Caco-2 (cell line): Measurements from ENCODE around the gene UBAP2. TPM values are rescaled to one million over a fixed set of nuclear protein-coding genes. Genes with fewer than 3 reads are reported as not detected.

ENCODE experiments used
- BruUV-seq: library from RNA; stranded (reverse); fragments of 400-500 nt; replicated peaks from 2 replicates; lab custom pipeline; 2021; lab: Mats Ljungman, UMichigan
- CTCF ChIA-PET: fragments of 300-600 bp; sonication (Branson Sonifier 250); formaldehyde crosslinking; loops from one replicate; lab custom pipeline; 2022; ENCODE audit warnings: antibody characterized with exemption; lab: Charles Lee
- POLR2A ChIA-PET: fragments of 300-600 bp; sonication (Branson Sonifier 250); formaldehyde crosslinking; loops from one replicate; lab custom pipeline; 2022; ENCODE audit warnings: antibody characterized with exemption; lab: Charles Lee
- DNase-seq, 2 experiments: peaks; one replicate each; pipeline versions ENCODE4 v3.0.0 to v3.0.0-alpha.2; 2020 to 2022
- H3K27me3 ChIP-seq: replicated peaks from 2 replicates; pipeline ENCODE4 v1.6.0; 2011; ENCODE audit warnings: low read length; ENCODE audit not compliant: control insufficient read depth, insufficient read depth
- H3K36me3 ChIP-seq: 2 replicates; pipeline ENCODE4 v1.5.1; 2011; ENCODE audit warnings: low read length; ENCODE audit not compliant: control insufficient read depth, insufficient read depth
- H3K4me1 ChIP-seq: fragments of 250-450 bp; sonication (Bioruptor Pico); 2 replicates; pipeline ENCODE4 v1.5.1; 2020; ENCODE audit warnings: mild to moderate bottlenecking
- H3K4me3 ChIP-seq: 2 replicates; pipeline ENCODE4 v1.5.1; 2011; ENCODE audit warnings: low read depth, mild to moderate bottlenecking, control low read depth, low read length
- H3K9me3 ChIP-seq: fragments of 250-450 bp; sonication (Bioruptor Pico); 2 replicates; pipeline ENCODE4 v1.5.1; 2020; ENCODE audit warnings: mild to moderate bottlenecking, moderate library complexity
- H3K27ac Mint-ChIP-seq: one replicate; pipeline ENCODE4 v1.8.0; 2022; ENCODE audit warnings: mixed read lengths; ENCODE audit not compliant: unreplicated experiment
- H3K27me3 Mint-ChIP-seq: one replicate; pipeline ENCODE4 v1.8.0; 2022; ENCODE audit warnings: mixed read lengths; ENCODE audit not compliant: insufficient read depth, unreplicated experiment
- H3K36me3 Mint-ChIP-seq: one replicate; pipeline ENCODE4 v1.8.0; 2022; ENCODE audit warnings: mild to moderate bottlenecking, mixed read lengths; ENCODE audit not compliant: insufficient read depth, unreplicated experiment
- H3K4me1 Mint-ChIP-seq: one replicate; pipeline ENCODE4 v1.8.0; 2022; ENCODE audit warnings: low read depth, mixed read lengths; ENCODE audit not compliant: unreplicated experiment
- H3K4me3 Mint-ChIP-seq: one replicate; pipeline ENCODE4 v1.8.0; 2022; ENCODE audit warnings: mild to moderate bottlenecking, moderate library complexity, mixed read lengths; ENCODE audit not compliant: unreplicated experiment
- H3K9me3 Mint-ChIP-seq: one replicate; pipeline ENCODE4 v1.8.0; 2022; ENCODE audit warnings: mixed read lengths; ENCODE audit not compliant: unreplicated experiment
- CTCF ChIP-seq, 2 experiments: fragments of 200-600 bp in 1 of 2; IDR thresholded peaks; 1 replicate in 1 of 2; 2 replicates in 1 of 2; pipeline versions ENCODE4 v1.5.1 to v1.8.0; 2011 to 2022; ENCODE audit warnings: antibody characterized with exemption in 1 of 2, control low read depth in 1 of 2, inconsistent platforms in 1 of 2, low read depth in 1 of 2, low read length in 1 of 2, mild to moderate bottlenecking in 1 of 2, moderate library complexity in 1 of 2; ENCODE audit not compliant: insufficient read depth in 1 of 2, severe bottlenecking in 1 of 2, unreplicated experiment in 1 of 2
- intact Hi-C: fragments of 100-400 bp; cut with micrococcal nuclease; formaldehyde crosslinking; loops from one replicate; pipeline ENCODE4 v1.10.0; 2022; ENCODE audit not compliant: unreplicated experiment
- total RNA-seq: library from RNA; stranded (reverse); gene quantifications from 2 replicates; pipeline ENCODE4 v1.2.3, GENCODE V29; 2022

The UBAP2 gene
- total RNA-seq, 1 experiment from 2014 or later: 87.5 TPM

- POLR2A ChIA-PET: no interaction called here
These were observed 21.1 kb upstream of the UBAP2 start for GRCh38 chr9:34069831-34070230.

GRCh38 chr9:34065541-34065940, 16.9 kb upstream of the UBAP2 start:
- H3K9me3 Mint-ChIP-seq: no peaks in the 10 kb centered on the region
- CTCF ChIA-PET: no interaction called here

More at GRCh38 chr9:34069831-34070230, 21.1 kb upstream of the UBAP2 start:
- H3K36me3 ChIP-seq: no peaks in the 10 kb centered on the region
- Mint-ChIP-seq H3K27me3 (no peaks in the 10 kb centered on the region), H3K36me3 (peaks cover 14% of the 10 kb centered on the region), H3K4me3 (no peak overlapping the region), H3K9me3 (no peaks in the 10 kb centered on the region), H3K4me1 (peaks cover 34% of the 10 kb centered on the region), H3K27ac (no peak overlapping the region)
- DNase-seq: no peak
- CTCF ChIA-PET: no interaction called here
- no TSS peak for BruUV-seq
- intact Hi-C loops: loop anchor here (5.0 kb wide), 3 partner anchors 143 to 307 kb away; partner anchors contain the start of genes MYORG and UBE2R2
- no peak for TF ChIP-seq CTCF (IDR thresholded peaks at IDR 0.05; ENCODE audit: insufficient read depth in 1 of 2, low read depth in 1 of 2, low read length in 1 of 2, severe bottlenecking in 1 of 2, unreplicated experiment in 1 of 2)
- H3K4me1 ChIP-seq: peaks cover 33% of the 10 kb centered on the region
- H3K4me3 ChIP-seq: no peak overlapping the region
- no peaks in the 10 kb centered on the region for H3K27me3 ChIP-seq
- no peaks in the 10 kb centered on the region for H3K9me3 ChIP-seq

GRCh38 chr9:34059954-34060353, 11.3 kb upstream of the UBAP2 start:
- CTCF ChIA-PET: no interaction called here
- no peak overlapping the region for H3K27ac Mint-ChIP-seq
- POLR2A ChIA-PET: no interaction called here
- no peaks in the 10 kb centered on the region for H3K27me3 Mint-ChIP-seq
- H3K4me1 Mint-ChIP-seq: peaks cover 7% of the 10 kb centered on the region
- no peak for DNase-seq
- H3K27me3 ChIP-seq: no peaks in the 10 kb centered on the region
- no peaks in the 10 kb centered on the region for H3K36me3 ChIP-seq
- intact Hi-C loops: loop anchor here (2.0 kb wide), 1 partner anchor 13 kb away; no protein-coding TSS in a partner anchor
- H3K4me1 ChIP-seq: peaks cover 8% of the 10 kb centered on the region; the same call in 1 of the 2 replicates
- no peak overlapping the region for H3K4me3 Mint-ChIP-seq
- BruUV-seq: no TSS peak
- TF ChIP-seq CTCF (IDR thresholded peaks at IDR 0.05; ENCODE audit: insufficient read depth in 1 of 2, low read depth in 1 of 2, low read length in 1 of 2, severe bottlenecking in 1 of 2, unreplicated experiment in 1 of 2): no peak
- H3K9me3 Mint-ChIP-seq: no peaks in the 10 kb centered on the region
- no peaks in the 10 kb centered on the region for H3K36me3 Mint-ChIP-seq
- H3K9me3 ChIP-seq: no peaks in the 10 kb centered on the region
- no peak overlapping the region for H3K4me3 ChIP-seq

More at GRCh38 chr9:34065541-34065940, 16.9 kb upstream of the UBAP2 start:
- Mint-ChIP-seq H3K27me3 (no peaks in the 10 kb centered on the region), H3K4me3 (no peak overlapping the region), H3K4me1 (peaks cover under 1% of the 10 kb centered on the region), H3K36me3 (no peaks in the 10 kb centered on the region), H3K27ac (no peak overlapping the region)
- Histone ChIP-seq H3K36me3 (no peaks in the 10 kb centered on the region), H3K4me3 (no peak overlapping the region), H3K9me3 (no peaks in the 10 kb centered on the region), H3K27me3 (no peaks in the 10 kb centered on the region), H3K4me1 (0 out of 2 replicates have a peak, but pooled peaks cover 1% of the 10 kb centered on the region)
- intact Hi-C loops: no loop called here
- TF ChIP-seq CTCF (IDR thresholded peaks at IDR 0.05; ENCODE audit: insufficient read depth in 1 of 2, low read depth in 1 of 2, low read length in 1 of 2, severe bottlenecking in 1 of 2, unreplicated experiment in 1 of 2): no peak
- no TSS peak for BruUV-seq
- POLR2A ChIA-PET: no interaction called here
- DNase-seq: no peak
